ENCODE measurements around the gene SLC12A7. TPM values are rescaled to one million over a fixed set of nuclear protein-coding genes. Genes with fewer than 3 reads are reported as not detected.
"Not testable (repeated sequence)": the region's sequence is repeated elsewhere in the genome, so short reads cannot be mapped to it uniquely, and the experiment has no call there.

Gene SLC12A7
- total RNA-seq, 1 experiment from 2014 or later = 28.1 TPM

GRCh38 chr5:1159341-1159675 lies 47.4 kb upstream of the SLC12A7 start:
- TF ChIP-seq CBFB (CRISPR knock-in tag; IDR thresholded peaks at IDR 0.05; ENCODE audit: low read depth) = no peak
- ATAC-seq (no peak), DNase-seq (ENCODE audit: low spot score) (no peak)
- POLR2A ChIA-PET = no interaction called here
- H3K4me3 Mint-ChIP-seq = no peak overlapping the region
- H3K4me1 Mint-ChIP-seq = no peaks in the 10 kb centered on the region
- H3K9me3 Mint-ChIP-seq = peaks cover 10% of the 10 kb centered on the region
- H3K27ac Mint-ChIP-seq = no peak overlapping the region
- H3K27me3 Mint-ChIP-seq (ENCODE audit: low read depth) = peaks cover 35% of the 10 kb centered on the region
- CTCF ChIA-PET = no interaction called here
- H3K36me3 Mint-ChIP-seq = 0 out of 2 replicates have a peak, but pooled peaks cover 4% of the 10 kb centered on the region

DNA sequence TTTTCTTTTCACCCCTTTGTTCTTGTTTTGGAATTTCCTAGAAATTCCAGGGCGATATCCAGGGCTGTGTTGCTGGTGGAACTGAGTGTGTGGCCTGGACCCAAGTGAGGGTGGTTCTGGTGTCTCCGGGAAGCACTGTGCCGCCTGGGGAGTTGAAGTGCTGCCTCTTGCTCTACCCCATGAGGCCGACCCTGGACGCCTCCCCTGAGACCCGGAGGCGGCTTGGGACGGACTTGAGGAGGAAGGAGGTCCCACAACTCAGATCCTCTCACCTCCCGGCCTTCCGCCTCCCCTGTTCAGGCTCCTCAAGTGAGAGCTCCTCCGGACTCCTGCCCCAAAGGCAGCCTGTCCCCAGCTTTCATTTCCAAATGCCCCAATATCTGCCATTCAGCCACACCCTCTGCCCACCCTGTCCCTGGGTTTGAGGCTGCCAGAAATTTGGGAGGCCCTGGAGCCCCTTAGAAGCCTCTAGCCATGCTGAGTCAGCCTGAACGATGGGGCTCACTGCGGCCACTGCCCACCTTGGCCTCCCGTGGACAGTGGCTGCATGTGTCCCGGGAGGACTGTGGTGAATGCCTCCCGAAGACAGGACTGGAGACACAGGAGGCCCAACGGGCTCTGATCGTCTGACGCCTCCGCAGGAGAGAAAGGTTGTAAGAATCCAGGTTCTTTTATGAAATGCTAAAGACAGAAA lies 46.9 kb upstream of the SLC12A7 start:
- Mint-ChIP-seq H3K9me3 (peaks cover 10% of the 10 kb centered on the region), H3K4me1 (no peaks in the 10 kb centered on the region), H3K27me3 (ENCODE audit: low read depth) (peaks cover 40% of the 10 kb centered on the region), H3K36me3 (0 out of 2 replicates have a peak, but pooled peaks cover 4% of the 10 kb centered on the region), H3K4me3 (no peak overlapping the region), H3K27ac (no peak overlapping the region)
- TF ChIP-seq, protein P1, sequence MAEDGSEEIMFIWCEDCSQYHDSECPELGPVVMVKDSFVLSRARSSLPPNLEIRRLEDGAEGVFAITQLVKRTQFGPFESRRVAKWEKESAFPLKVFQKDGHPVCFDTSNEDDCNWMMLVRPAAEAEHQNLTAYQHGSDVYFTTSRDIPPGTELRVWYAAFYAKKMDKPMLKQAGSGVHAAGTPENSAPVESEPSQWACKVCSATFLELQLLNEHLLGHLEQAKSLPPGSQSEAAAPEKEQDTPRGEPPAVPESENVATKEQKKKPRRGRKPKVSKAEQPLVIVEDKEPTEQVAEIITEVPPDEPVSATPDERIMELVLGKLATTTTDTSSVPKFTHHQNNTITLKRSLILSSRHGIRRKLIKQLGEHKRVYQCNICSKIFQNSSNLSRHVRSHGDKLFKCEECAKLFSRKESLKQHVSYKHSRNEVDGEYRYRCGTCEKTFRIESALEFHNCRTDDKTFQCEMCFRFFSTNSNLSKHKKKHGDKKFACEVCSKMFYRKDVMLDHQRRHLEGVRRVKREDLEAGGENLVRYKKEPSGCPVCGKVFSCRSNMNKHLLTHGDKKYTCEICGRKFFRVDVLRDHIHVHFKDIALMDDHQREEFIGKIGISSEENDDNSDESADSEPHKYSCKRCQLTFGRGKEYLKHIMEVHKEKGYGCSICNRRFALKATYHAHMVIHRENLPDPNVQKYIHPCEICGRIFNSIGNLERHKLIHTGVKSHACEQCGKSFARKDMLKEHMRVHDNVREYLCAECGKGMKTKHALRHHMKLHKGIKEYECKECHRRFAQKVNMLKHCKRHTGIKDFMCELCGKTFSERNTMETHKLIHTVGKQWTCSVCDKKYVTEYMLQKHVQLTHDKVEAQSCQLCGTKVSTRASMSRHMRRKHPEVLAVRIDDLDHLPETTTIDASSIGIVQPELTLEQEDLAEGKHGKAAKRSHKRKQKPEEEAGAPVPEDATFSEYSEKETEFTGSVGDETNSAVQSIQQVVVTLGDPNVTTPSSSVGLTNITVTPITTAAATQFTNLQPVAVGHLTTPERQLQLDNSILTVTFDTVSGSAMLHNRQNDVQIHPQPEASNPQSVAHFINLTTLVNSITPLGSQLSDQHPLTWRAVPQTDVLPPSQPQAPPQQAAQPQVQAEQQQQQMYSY (CRISPR knock-in tag; IDR thresholded peaks at IDR 0.05) = no peak
- TF ChIP-seq MYBL2 (CRISPR knock-in tag; IDR thresholded peaks at IDR 0.05) (no peak), ZMAT4 (CRISPR knock-in tag; IDR thresholded peaks at IDR 0.05) (no peak)
- TF ChIP-seq, protein P2, sequence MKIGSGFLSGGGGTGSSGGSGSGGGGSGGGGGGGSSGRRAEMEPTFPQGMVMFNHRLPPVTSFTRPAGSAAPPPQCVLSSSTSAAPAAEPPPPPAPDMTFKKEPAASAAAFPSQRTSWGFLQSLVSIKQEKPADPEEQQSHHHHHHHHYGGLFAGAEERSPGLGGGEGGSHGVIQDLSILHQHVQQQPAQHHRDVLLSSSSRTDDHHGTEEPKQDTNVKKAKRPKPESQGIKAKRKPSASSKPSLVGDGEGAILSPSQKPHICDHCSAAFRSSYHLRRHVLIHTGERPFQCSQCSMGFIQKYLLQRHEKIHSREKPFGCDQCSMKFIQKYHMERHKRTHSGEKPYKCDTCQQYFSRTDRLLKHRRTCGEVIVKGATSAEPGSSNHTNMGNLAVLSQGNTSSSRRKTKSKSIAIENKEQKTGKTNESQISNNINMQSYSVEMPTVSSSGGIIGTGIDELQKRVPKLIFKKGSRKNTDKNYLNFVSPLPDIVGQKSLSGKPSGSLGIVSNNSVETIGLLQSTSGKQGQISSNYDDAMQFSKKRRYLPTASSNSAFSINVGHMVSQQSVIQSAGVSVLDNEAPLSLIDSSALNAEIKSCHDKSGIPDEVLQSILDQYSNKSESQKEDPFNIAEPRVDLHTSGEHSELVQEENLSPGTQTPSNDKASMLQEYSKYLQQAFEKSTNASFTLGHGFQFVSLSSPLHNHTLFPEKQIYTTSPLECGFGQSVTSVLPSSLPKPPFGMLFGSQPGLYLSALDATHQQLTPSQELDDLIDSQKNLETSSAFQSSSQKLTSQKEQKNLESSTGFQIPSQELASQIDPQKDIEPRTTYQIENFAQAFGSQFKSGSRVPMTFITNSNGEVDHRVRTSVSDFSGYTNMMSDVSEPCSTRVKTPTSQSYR (CRISPR knock-in tag; IDR thresholded peaks at IDR 0.05) = no peak
- ATAC-seq (no peak), DNase-seq (ENCODE audit: low spot score) (no peak)
- ChIA-PET POLR2A (no interaction called here), CTCF (no interaction called here)

GRCh38 chr5:1157461-1157986 lies 45.7 kb upstream of the SLC12A7 start:
- ATAC-seq; H3K27ac Mint-ChIP-seq; CTCF ChIA-PET; POLR2A ChIA-PET; H3K4me1 Mint-ChIP-seq; H3K36me3 Mint-ChIP-seq; DNase-seq (ENCODE audit: low spot score): not testable (repeated sequence)
- peak overlapping the region; percentile 24 for H3K4me3 Mint-ChIP-seq
- H3K9me3 Mint-ChIP-seq = peaks cover 10% of the 10 kb centered on the region
- H3K27me3 Mint-ChIP-seq (ENCODE audit: low read depth) = peaks cover 44% of the 10 kb centered on the region

GRCh38 chr5:1156754-1157460 lies 45.0 kb upstream of the SLC12A7 start:
- Mint-ChIP-seq H3K4me1 (no peaks in the 10 kb centered on the region), H3K4me3 (peak overlapping the region; percentile 16), H3K27ac (no peak overlapping the region), H3K27me3 (ENCODE audit: low read depth) (peaks cover 44% of the 10 kb centered on the region), H3K36me3 (0 out of 2 replicates have a peak, but pooled peaks cover 4% of the 10 kb centered on the region), H3K9me3 (peaks cover 10% of the 10 kb centered on the region)
- POLR2A ChIA-PET = no interaction called here
- DNase-seq (ENCODE audit: low spot score) = no peak
- ATAC-seq = no peak
- CTCF ChIA-PET = no interaction called here
- TF ChIP-seq MXD4 (CRISPR knock-in tag; IDR thresholded peaks at IDR 0.05; ENCODE audit: borderline replicate concordance) (no peak), GTF2I (CRISPR knock-in tag; conservative IDR thresholded peaks at IDR 0.05) (peak; percentile 81)
